ENCODE data around the gene MLYCD.

The MLYCD gene

GRCh38 chr16:83967091-83967490 lies 68.2 kb downstream of the MLYCD start:
- no peak for DNase-seq (ENCODE audit: low read depth)
- H3K4me3 ChIP-seq (ENCODE audit: low read depth, low read length) = no peak overlapping the region
- no peak for TF ChIP-seq CTCF (conservative IDR thresholded peaks at IDR 0.05; ENCODE audit: low read depth, low read length)

DNA sequence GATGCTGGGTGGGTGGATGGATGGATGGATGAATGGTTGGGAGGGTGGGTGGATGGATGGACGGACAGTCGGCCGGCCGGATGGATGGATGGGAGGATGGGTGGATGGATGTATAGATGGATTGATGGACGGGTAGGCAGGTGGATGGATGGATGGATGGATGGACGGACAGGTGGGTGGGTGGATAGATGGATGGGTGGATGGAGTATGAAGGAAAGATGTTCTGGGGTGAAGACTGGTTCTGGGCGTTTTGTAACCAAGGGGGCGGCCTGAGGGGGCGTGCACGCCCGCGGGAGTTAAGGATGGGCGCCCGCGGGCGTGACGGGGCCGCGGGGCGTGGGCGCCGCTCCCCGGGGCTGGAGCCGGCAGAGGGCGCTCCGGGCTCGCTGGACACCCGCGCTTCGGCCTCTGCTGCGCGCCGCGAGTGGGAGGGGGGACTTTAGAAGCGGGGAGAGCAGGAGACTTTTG lies 69.0 kb downstream of the MLYCD start, which contains the start of gene NECAB2:
Gene NECAB2 (plus strand): TSS at position 407 of the 468 bp plus-strand sequence. CDS start 405 bp downstream, outside the sequence.
- peak; percentile 50 for TF ChIP-seq CTCF (conservative IDR thresholded peaks at IDR 0.05; ENCODE audit: low read depth, low read length)
- peak within 1 kb of the TSS; percentile 43 for H3K4me3 ChIP-seq (ENCODE audit: low read depth, low read length)
- DNase-seq (ENCODE audit: low read depth) = peak; percentile 39

GRCh38 chr16:83968306-83968851 lies 69.5 kb downstream of the MLYCD start:
- no peak for TF ChIP-seq CTCF (conservative IDR thresholded peaks at IDR 0.05; ENCODE audit: low read depth, low read length)
- no peak for DNase-seq (ENCODE audit: low read depth)
- peak overlapping the region; percentile 43 for H3K4me3 ChIP-seq (ENCODE audit: low read depth, low read length)

GRCh38 chr16:83968891-83969649 lies 70.2 kb downstream of the MLYCD start:
- no peak overlapping the region for H3K4me3 ChIP-seq (ENCODE audit: low read depth, low read length)
- no peak for DNase-seq (ENCODE audit: low read depth)
- no peak for TF ChIP-seq CTCF (conservative IDR thresholded peaks at IDR 0.05; ENCODE audit: low read depth, low read length)

DNA sequence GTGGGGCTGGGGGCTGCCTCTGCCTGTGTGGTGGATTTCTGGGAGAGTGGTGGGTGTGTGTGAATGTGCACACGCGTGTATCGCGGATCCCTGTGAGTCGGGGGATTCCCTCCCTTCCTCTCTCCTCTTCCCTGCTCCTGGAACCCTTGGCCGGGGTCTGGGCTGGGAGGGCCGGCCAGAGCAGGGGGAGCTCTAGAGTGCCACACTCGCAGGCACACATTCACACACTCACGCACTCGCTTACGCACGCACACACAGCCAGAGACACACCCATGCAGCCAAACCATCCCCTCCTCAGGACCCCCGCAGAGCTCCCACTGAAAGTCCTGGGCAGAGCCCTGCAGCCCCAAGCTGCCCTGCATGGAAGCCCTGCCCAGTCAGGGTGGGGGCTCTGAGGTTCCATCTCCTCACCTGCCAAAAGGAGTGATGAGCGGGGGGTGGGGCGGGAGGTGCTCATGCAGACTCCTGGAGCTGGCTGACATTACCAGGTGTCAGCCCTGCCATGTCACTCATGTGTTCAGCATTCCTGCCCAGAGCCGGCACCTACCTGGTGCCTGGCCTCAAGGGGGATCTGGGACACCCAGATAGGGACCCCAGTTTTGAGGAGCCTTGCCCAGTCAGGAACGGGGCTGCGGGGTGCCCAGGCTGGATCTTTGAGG lies 71.0 kb downstream of the MLYCD start:
- H3K4me3 ChIP-seq (ENCODE audit: low read depth, low read length) = no peak overlapping the region
- no peak for TF ChIP-seq CTCF (conservative IDR thresholded peaks at IDR 0.05; ENCODE audit: low read depth, low read length)
- no peak for DNase-seq (ENCODE audit: low read depth)

GRCh38 chr16:83970430-83970815 lies 71.5 kb downstream of the MLYCD start:
- DNase-seq (ENCODE audit: low read depth) = no peak
- H3K4me3 ChIP-seq (ENCODE audit: low read depth, low read length) = no peak overlapping the region
- no peak for TF ChIP-seq CTCF (conservative IDR thresholded peaks at IDR 0.05; ENCODE audit: low read depth, low read length)

Data from choroid plexus epithelial cell (primary cell).